HepG2 (cell line): ENCODE results near the gene MARCHF6. TPM values are rescaled to one million over a fixed set of nuclear protein-coding genes. Genes with fewer than 3 reads are reported as not detected.

Experiments
- CHCHD3 ChIP-seq: sonication (generic); formaldehyde crosslinking; IDR thresholded peaks from 2 replicates; pipeline ENCODE4 v1.8.0; 2022; ENCODE audit warnings: mild to moderate bottlenecking, missing genetic modification reagents, moderate library complexity
- DZIP1 ChIP-seq: sonication (generic); formaldehyde crosslinking; IDR thresholded peaks from 2 replicates; pipeline ENCODE4 v1.5.0; 2020; ENCODE audit warnings: mild to moderate bottlenecking, missing genetic modification reagents
- FOXM1 ChIP-seq: sonication (generic); formaldehyde crosslinking; IDR thresholded peaks from 2 replicates; pipeline ENCODE4 v1.5.0; 2020; ENCODE audit warnings: missing genetic modification reagents
- GATAD1 ChIP-seq: IDR thresholded peaks from 2 replicates; pipeline ENCODE4 v1.6.1; 2016; ENCODE audit warnings: missing genetic modification reagents, missing compliant biosample characterization
- GMEB1 ChIP-seq: sonication (generic); formaldehyde crosslinking; IDR thresholded peaks from 2 replicates; pipeline ENCODE4 v1.5.1; 2020; ENCODE audit warnings: missing genetic modification reagents, mild to moderate bottlenecking, borderline replicate concordance
- KDM6A ChIP-seq: IDR thresholded peaks from 2 replicates; pipeline ENCODE4 v1.6.1; 2016; ENCODE audit warnings: low read depth
- NR3C1 ChIP-seq: sonication (generic); formaldehyde crosslinking; IDR thresholded peaks from 2 replicates; pipeline ENCODE4 v1.4.0; 2020; ENCODE audit warnings: missing genetic modification reagents
- POLR2AphosphoS5 ChIP-seq: IDR thresholded peaks from 2 replicates; pipeline ENCODE4 v1.6.1; 2012; ENCODE audit warnings: low read depth, low read length
- PRMT3 ChIP-seq: sonication (generic); formaldehyde crosslinking; IDR thresholded peaks from 2 replicates; pipeline ENCODE4 v1.8.1; 2022; ENCODE audit warnings: low read depth, mild to moderate bottlenecking, moderate library complexity, missing genetic modification reagents, borderline replicate concordance
- SCMH1 ChIP-seq: sonication (generic); formaldehyde crosslinking; IDR thresholded peaks from 2 replicates; pipeline ENCODE4 v1.9.0; 2021; ENCODE audit warnings: missing genetic modification reagents, mild to moderate bottlenecking, borderline replicate concordance
- ZBTB44 ChIP-seq: sonication (generic); formaldehyde crosslinking; IDR thresholded peaks from 2 replicates; pipeline ENCODE4 v1.4.0; 2020; ENCODE audit warnings: missing genetic modification reagents
- ZNF101 ChIP-seq: sonication (generic); formaldehyde crosslinking; IDR thresholded peaks from 2 replicates; pipeline ENCODE4 v1.4.0; 2020; ENCODE audit warnings: mild to moderate bottlenecking, low read depth, missing genetic modification reagents, borderline replicate concordance
- ZNF17 ChIP-seq: sonication (generic); formaldehyde crosslinking; IDR thresholded peaks from 2 replicates; pipeline ENCODE4 v1.5.0; 2020; ENCODE audit warnings: mild to moderate bottlenecking, missing genetic modification reagents
- ZNF180 ChIP-seq: sonication (generic); formaldehyde crosslinking; IDR thresholded peaks from 2 replicates; pipeline ENCODE4 v1.4.0; 2020; ENCODE audit warnings: low read depth, missing genetic modification reagents, borderline replicate concordance
- ZNF431 ChIP-seq: sonication (generic); formaldehyde crosslinking; IDR thresholded peaks from 2 replicates; pipeline ENCODE4 v1.9.0; 2022; ENCODE audit warnings: missing genetic modification reagents, low read depth, mild to moderate bottlenecking, borderline replicate concordance
- ZNF782 ChIP-seq: sonication (generic); formaldehyde crosslinking; IDR thresholded peaks from 2 replicates; pipeline ENCODE4 v1.4.0; 2020; ENCODE audit warnings: missing genetic modification reagents, mild to moderate bottlenecking, borderline replicate concordance
- ZNF879 ChIP-seq: sonication (generic); formaldehyde crosslinking; IDR thresholded peaks from 2 replicates; pipeline ENCODE4 v1.8.1; 2023; ENCODE audit warnings: missing genetic modification reagents
- polyA plus RNA-seq, 8 experiments: library from polyadenylated mRNA; depleted of rRNA in 3 of 8; stranded (reverse) in 7 of 8; unstranded in 1 of 8; fragments of >200 nt; fragmentation: Illumina TruSeq in 4 of 8; extraction: Trizol in 4 of 8; gene quantifications; 2 replicates each; pipeline versions ENCODE4 v1.2.1 to v1.2.3, GENCODE V29; 2011 to 2016; ENCODE audit warnings: low read depth in 4 of 8, missing spikeins in 1 of 8, mixed read lengths in 1 of 8; ENCODE audit not compliant: insufficient read depth in 1 of 8
- total RNA-seq, 5 experiments: library from RNA; depleted of rRNA; stranded (reverse); fragments of >200 nt; fragmentation: Illumina TruSeq; extraction: Trizol; gene quantifications; 2 replicates each; pipeline ENCODE4 v1.2.3, GENCODE V29; 2016; ENCODE audit warnings: low read depth in 1 of 5
- TF ChIP-seq, protein P1 (sequence below): sonication (generic); formaldehyde crosslinking; IDR thresholded peaks from 2 replicates; pipeline ENCODE4 v1.5.1; 2020; ENCODE audit warnings: mild to moderate bottlenecking, missing genetic modification reagents, moderate library complexity

The MARCHF6 gene
- total and polyA plus RNA-seq, 2 of the 13 experiments (the other 11 are each of a cell fraction or from before 2014, with no cell fraction given), result 48.6 to 107 TPM

GRCh38 chr5:10353241-10354047 lies at the start of gene MARCHF6 (continued):
- TF ChIP-seq ZBTB44 (CRISPR knock-in tag) (peak; percentile 58; the same call in 1 of the 2 replicates), ZNF431 (CRISPR knock-in tag) (peak; percentile 58; the same call in 1 of the 2 replicates), ZNF101 (no peak), PRMT3 (CRISPR knock-in tag) (peak; percentile 29; the same call in 1 of the 2 replicates), DZIP1 (CRISPR knock-in tag) (no peak), CHCHD3 (CRISPR knock-in tag) (peak; percentile 83; the same call in 1 of the 2 replicates), FOXM1 (CRISPR knock-in tag) (0 out of 2 replicates have a peak, but pooled peaks have one; percentile 34), GATAD1 (peak; percentile 79), ZNF879 (CRISPR knock-in tag) (no peak), KDM6A (CRISPR knock-in tag) (no peak), NR3C1 (no peak), POLR2AphosphoS5 (peak; percentile 89), SCMH1 (CRISPR knock-in tag) (no peak), GMEB1 (CRISPR knock-in tag) (peak; percentile 83; the same call in 1 of the 2 replicates), ZNF782 (CRISPR knock-in tag) (peak; percentile 76; the same call in 1 of the 2 replicates), ZNF17 (CRISPR knock-in tag) (0 out of 2 replicates have a peak, but pooled peaks have one; percentile 57), ZNF180 (CRISPR knock-in tag) (no peak)
- TF ChIP-seq, protein P1, sequence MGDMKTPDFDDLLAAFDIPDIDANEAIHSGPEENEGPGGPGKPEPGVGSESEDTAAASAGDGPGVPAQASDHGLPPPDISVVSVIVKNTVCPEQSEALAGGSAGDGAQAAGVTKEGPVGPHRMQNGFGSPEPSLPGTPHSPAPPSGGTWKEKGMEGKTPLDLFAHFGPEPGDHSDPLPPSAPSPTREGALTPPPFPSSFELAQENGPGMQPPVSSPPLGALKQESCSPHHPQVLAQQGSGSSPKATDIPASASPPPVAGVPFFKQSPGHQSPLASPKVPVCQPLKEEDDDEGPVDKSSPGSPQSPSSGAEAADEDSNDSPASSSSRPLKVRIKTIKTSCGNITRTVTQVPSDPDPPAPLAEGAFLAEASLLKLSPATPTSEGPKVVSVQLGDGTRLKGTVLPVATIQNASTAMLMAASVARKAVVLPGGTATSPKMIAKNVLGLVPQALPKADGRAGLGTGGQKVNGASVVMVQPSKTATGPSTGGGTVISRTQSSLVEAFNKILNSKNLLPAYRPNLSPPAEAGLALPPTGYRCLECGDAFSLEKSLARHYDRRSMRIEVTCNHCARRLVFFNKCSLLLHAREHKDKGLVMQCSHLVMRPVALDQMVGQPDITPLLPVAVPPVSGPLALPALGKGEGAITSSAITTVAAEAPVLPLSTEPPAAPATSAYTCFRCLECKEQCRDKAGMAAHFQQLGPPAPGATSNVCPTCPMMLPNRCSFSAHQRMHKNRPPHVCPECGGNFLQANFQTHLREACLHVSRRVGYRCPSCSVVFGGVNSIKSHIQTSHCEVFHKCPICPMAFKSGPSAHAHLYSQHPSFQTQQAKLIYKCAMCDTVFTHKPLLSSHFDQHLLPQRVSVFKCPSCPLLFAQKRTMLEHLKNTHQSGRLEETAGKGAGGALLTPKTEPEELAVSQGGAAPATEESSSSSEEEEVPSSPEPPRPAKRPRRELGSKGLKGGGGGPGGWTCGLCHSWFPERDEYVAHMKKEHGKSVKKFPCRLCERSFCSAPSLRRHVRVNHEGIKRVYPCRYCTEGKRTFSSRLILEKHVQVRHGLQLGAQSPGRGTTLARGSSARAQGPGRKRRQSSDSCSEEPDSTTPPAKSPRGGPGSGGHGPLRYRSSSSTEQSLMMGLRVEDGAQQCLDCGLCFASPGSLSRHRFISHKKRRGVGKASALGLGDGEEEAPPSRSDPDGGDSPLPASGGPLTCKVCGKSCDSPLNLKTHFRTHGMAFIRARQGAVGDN, result peak; percentile 93
